ENCODE data around the gene MRE11. TPM values are rescaled to one million over a fixed set of nuclear protein-coding genes. Genes with fewer than 3 reads are reported as not detected.

The MRE11 gene
- total RNA-seq, 1 donor from 2014 or later: 40.5 TPM

DNA sequence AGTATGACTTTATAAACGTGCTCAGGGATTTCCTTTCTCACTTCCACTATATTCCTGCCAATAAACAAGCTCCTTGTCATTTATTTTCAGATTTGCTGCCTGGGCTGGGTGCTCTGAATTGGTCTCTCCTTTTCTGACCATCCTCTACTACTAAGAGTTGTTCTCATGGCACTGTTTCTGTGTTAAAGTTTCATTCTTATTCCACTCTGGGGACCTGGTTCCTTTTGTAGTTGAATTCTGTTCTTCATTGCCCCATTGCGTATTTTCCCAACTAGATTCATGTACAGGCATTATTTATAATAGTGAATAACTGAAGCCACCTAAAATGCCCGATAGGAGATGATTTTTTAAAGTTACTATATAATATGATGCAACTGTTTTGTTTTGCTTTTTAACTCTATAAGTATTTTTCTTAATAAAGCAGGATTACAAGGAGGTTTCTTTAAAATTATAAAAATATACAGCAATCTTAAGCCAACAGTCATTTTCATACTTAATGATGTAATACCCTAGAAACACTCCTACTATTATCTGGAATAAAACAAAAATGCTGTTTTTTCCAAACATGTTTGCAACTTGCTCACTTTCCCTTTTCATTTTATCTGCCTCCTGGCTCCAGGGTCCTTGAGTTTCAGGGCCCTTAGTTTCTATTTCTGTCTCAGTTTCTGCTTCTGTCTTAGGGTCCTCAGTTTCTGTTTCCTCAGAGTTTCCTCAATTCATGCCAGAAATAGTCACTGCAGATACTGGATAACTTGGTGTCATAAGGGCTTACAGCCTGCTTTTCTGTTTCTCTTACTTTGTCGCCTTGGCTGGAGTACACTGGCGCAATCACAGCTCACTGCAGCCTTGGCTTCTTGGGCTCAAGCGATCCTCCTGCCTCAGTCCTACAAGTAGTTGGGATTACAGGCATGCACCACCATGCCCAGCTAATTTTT is 40.3 kb upstream of the MRE11 start:
- Histone ChIP-seq H3K4me3 (no peak overlapping the region), H3K27ac (no peak overlapping the region), H3K9me3 (no peaks in the 10 kb centered on the region), H3K36me3 (no peaks in the 10 kb centered on the region), H3K27me3 (no peaks in the 10 kb centered on the region), H3K4me1 (no peaks in the 10 kb centered on the region)
- intact Hi-C loops (cut with DNase I): no loop called here
- TF ChIP-seq CTCF (IDR thresholded peaks at IDR 0.05) (no peak), POLR2AphosphoS5 (IDR thresholded peaks at IDR 0.05; ENCODE audit: insufficient read depth in 1 of 2, low read depth in 1 of 2) (no peak), POLR2A (IDR thresholded peaks at IDR 0.05) (no peak)
- DNase-seq (ENCODE audit: extremely low spot score in 2 of 2): no peak

- H3K9me3 ChIP-seq: no peaks in the 10 kb centered on the region
- H3K36me3 ChIP-seq: no peaks in the 10 kb centered on the region
- H3K27ac ChIP-seq: no peak overlapping the region
- intact Hi-C loops (cut with DNase I): no loop called here
- DNase-seq (ENCODE audit: extremely low spot score in 2 of 2): no peak
- no peaks in the 10 kb centered on the region for H3K27me3 ChIP-seq
- H3K4me1 ChIP-seq: no peaks in the 10 kb centered on the region
- no peak overlapping the region for H3K4me3 ChIP-seq
- TF ChIP-seq CTCF (IDR thresholded peaks at IDR 0.05): no peak
- TF ChIP-seq POLR2A (IDR thresholded peaks at IDR 0.05): no peak
- TF ChIP-seq POLR2AphosphoS5 (IDR thresholded peaks at IDR 0.05; ENCODE audit: insufficient read depth in 1 of 2, low read depth in 1 of 2): no peak
Observed at GRCh38 chr11:94533206-94533605, 39.6 kb upstream of the MRE11 start.

DNA sequence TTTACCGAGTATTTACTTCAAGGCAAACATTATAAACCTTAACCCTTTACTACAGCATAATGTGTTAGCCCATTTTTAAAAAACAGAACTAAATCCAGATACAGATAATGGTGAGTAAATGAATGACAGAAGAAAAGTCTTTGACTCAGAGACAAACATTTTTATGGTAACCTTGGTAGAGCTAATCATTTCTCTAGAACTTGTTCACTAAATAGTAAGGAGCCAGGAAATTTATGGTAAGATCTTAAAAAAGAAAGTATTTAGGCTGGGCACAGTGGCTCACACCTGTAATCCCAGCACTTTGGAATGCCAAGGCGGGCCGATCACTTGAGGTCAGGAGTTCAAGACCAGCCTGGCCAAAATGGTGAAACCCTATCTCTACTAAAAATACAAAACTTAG is 38.6 kb upstream of the MRE11 start:
- Histone ChIP-seq H3K9me3 (no peaks in the 10 kb centered on the region), H3K27me3 (no peaks in the 10 kb centered on the region), H3K4me1 (no peaks in the 10 kb centered on the region), H3K36me3 (no peaks in the 10 kb centered on the region), H3K27ac (no peak overlapping the region), H3K4me3 (no peak overlapping the region)
- intact Hi-C loops (cut with DNase I): no loop called here
- TF ChIP-seq POLR2A (IDR thresholded peaks at IDR 0.05): no peak
- TF ChIP-seq POLR2AphosphoS5 (IDR thresholded peaks at IDR 0.05; ENCODE audit: insufficient read depth in 1 of 2, low read depth in 1 of 2): no peak
- no peak for TF ChIP-seq CTCF (IDR thresholded peaks at IDR 0.05)
- no peak for DNase-seq (ENCODE audit: extremely low spot score in 2 of 2)

DNA sequence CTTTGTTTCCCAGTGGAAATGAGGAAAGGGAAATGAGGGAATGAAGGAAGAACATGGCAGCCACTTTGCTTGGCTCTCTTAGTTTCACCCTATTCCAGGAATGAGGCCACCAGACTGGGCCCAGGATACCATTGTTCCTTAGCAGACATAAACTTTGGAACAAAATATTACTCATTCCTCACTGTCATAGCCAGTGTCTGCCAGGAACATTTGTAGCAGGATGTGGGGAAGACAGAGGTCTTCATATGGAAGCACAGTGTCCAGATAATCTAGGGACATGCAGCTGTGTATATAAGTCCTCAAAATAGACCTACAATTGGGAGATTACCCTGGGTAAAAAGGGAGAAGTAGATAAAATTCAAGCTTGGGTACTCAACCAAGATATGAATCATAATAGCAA is 34.9 kb upstream of the MRE11 start:
- TF ChIP-seq POLR2A (IDR thresholded peaks at IDR 0.05) (no peak), CTCF (IDR thresholded peaks at IDR 0.05) (no peak), POLR2AphosphoS5 (IDR thresholded peaks at IDR 0.05; ENCODE audit: insufficient read depth in 1 of 2, low read depth in 1 of 2) (no peak)
- no peak for DNase-seq (ENCODE audit: extremely low spot score in 2 of 2)
- Histone ChIP-seq H3K36me3 (no peaks in the 10 kb centered on the region), H3K9me3 (no peaks in the 10 kb centered on the region), H3K27me3 (no peaks in the 10 kb centered on the region), H3K4me1 (no peaks in the 10 kb centered on the region), H3K27ac (no peak overlapping the region), H3K4me3 (no peak overlapping the region)
- intact Hi-C loops (cut with DNase I): no loop called here
